Right atrium auricular region (tissue), 2 donors: ENCODE data around the gene DOLPP1. TPM values are rescaled to one million over a fixed set of nuclear protein-coding genes. Genes with fewer than 3 reads are reported as not detected.

Source experiments
- DNase-seq: peaks from one replicate; pipeline ENCODE4 v3.0.0-alpha.2; 2019; ENCODE audit warnings: low spot score
- H3K27ac ChIP-seq, 2 donors: fragments of 200-600 bp; sonication (generic); 1 replicate in 1 of 2; 2 replicates in 1 of 2; pipeline ENCODE4 v1.5.1; 2016 to 2019
- H3K27me3 ChIP-seq, 2 donors: fragments of 200-600 bp; sonication (generic); one replicate each; pipeline versions ENCODE4 v1.5.1 to v1.6.0; 2017 to 2019
- H3K36me3 ChIP-seq: fragments of 200-600 bp; sonication (generic); one replicate; pipeline ENCODE4 v1.5.1; 2016
- H3K4me1 ChIP-seq, 2 donors: fragments of 200-600 bp; sonication (generic); one replicate each; pipeline versions ENCODE4 v1.5.1 to v1.6.0; 2017 to 2019
- H3K4me3 ChIP-seq, 2 donors: fragments of 200-600 bp; sonication (generic); 1 replicate in 1 of 2; 2 replicates in 1 of 2; pipeline ENCODE4 v1.5.1; 2017 to 2019; ENCODE audit warnings: mild to moderate bottlenecking in 1 of 2, moderate library complexity in 1 of 2
- H3K9me3 ChIP-seq, 2 donors: fragments of 200-600 bp; sonication (generic); one replicate each; pipeline ENCODE4 v1.5.1; 2019
- total RNA-seq, 2 donors: library from RNA; depleted of rRNA; stranded (reverse); fragments of >200 nt; gene quantifications; one replicate each; pipeline ENCODE4 v1.1.0, GENCODE V29; 2016
- TF ChIP-seq, protein P1 (sequence below), 2 donors: fragments of 200-600 bp; sonication (generic); IDR thresholded peaks; one replicate each; pipeline ENCODE4 v1.5.1; 2019; ENCODE audit warnings: antibody characterized with exemption in 2 of 2

Gene DOLPP1
- total RNA-seq, 2 donors from 2014 or later, result 4.8 to 5.4 TPM

DNA sequence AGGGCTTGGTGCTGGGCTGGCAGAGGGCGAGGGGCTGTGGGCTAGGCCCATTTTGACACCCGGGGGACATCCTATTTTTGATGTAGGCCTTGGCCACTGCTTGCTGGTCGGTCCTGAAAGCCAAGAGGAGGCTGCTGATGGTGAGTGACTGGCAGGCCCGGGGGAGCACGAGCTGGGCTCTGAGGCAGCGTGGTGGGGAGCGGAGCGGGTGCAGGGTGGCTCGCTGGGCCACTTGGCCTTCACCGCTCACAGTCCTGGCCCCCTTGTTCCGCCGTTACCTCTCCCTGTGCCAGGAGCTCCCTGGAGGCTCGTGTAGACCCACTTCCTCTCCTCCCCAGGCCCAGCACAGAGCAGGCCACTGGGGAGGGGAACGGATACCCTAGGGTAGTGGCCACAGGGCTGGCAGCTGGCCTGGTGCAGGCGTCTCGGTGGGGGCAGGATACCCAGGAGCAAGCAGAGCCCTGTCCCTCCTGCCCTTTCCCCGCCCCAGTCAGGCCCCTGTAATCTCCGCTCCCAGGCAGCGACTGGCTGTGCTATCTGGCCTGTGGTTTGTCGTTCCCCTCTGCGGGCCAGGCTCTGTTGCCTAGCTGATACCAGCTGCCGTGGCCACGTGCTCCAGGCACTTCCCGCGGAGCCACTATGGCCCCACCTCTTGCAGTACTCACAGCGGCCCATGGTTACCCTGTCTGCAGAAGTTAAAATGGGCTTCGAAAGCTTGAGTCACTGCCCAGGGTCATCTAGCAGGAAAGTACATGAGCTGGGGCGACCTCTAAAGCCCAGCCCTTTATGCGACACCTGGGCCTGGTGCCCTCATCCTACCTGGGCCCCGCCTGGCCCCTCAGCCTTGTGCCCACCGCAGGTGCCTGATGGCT, 11.7 kb upstream of the DOLPP1 start:
- no peaks in the 10 kb centered on the region for H3K9me3 ChIP-seq
- peaks cover 0 to 19% of the 10 kb centered on the region in 2 donors for H3K4me1 ChIP-seq
- H3K27ac ChIP-seq, result peak overlapping the region; percentile 67 to 76
- TF ChIP-seq, protein P1, sequence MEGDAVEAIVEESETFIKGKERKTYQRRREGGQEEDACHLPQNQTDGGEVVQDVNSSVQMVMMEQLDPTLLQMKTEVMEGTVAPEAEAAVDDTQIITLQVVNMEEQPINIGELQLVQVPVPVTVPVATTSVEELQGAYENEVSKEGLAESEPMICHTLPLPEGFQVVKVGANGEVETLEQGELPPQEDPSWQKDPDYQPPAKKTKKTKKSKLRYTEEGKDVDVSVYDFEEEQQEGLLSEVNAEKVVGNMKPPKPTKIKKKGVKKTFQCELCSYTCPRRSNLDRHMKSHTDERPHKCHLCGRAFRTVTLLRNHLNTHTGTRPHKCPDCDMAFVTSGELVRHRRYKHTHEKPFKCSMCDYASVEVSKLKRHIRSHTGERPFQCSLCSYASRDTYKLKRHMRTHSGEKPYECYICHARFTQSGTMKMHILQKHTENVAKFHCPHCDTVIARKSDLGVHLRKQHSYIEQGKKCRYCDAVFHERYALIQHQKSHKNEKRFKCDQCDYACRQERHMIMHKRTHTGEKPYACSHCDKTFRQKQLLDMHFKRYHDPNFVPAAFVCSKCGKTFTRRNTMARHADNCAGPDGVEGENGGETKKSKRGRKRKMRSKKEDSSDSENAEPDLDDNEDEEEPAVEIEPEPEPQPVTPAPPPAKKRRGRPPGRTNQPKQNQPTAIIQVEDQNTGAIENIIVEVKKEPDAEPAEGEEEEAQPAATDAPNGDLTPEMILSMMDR (IDR thresholded peaks at IDR 0.05), result peak in 1 of 2 donors; percentile 20
- no peak overlapping the region for H3K4me3 ChIP-seq
- peaks cover 33% of the 10 kb centered on the region for H3K36me3 ChIP-seq
- no peaks in the 10 kb centered on the region for H3K27me3 ChIP-seq
- DNase-seq, result peak; percentile 70

GRCh38 chr9:129069862-129070641, 10.9 kb upstream of the DOLPP1 start:
- DNase-seq, result no peak
- H3K27ac ChIP-seq, result peak overlapping the region; percentile 67 to 76
- H3K36me3 ChIP-seq, result peaks cover 31% of the 10 kb centered on the region
- no peaks in the 10 kb centered on the region for H3K27me3 ChIP-seq
- TF ChIP-seq, protein P1 (IDR thresholded peaks at IDR 0.05), result no peak
- H3K4me3 ChIP-seq, result no peak overlapping the region
- no peaks in the 10 kb centered on the region for H3K9me3 ChIP-seq
- peaks cover 0 to 19% of the 10 kb centered on the region in 2 donors for H3K4me1 ChIP-seq

DNA sequence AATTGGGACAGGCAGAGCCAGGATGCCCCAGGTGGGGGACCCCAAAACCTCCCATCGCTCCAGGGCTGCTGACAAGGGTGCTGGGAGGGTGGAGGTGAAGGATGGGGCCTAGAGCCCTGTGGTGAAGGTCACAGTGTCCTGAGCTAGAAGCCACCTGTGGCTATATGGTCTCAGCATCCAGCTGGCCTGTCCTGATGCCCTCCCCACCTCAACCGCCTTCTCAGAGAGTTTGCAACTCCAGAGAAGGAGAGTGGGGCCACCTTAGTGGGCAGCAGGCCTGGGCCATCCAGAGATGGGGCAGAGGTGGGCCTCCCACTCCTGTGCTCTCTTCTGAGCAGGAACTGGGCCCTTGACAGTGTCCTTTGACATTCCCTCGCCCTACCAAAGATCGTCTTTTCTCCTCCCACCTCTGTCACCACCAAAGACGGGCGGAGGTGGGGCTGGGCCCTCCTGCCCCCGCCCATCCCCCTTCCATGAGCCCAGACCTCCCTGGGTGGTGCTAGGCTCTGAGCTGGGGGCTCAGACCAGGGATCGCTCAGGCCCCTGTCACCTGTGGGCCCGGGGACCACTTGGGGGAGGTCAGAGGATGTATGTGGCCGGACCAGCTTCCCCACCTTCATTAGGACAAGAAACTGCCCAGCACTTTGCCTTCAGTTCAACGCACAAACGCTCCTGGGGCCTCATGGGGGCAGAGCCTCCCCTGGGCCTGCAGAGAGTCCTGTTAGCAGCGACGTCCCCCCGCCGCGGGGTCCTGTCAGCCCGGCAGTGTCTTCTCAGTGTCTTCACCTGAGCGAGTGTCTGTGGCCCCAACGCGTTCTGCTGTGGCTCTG, 10.0 kb upstream of the DOLPP1 start:
- DNase-seq, result no peak

GRCh38 chr9:129071526-129072126, 9.3 kb upstream of the DOLPP1 start:
- no peak overlapping the region for H3K4me3 ChIP-seq
- H3K9me3 ChIP-seq, result no peaks in the 10 kb centered on the region
- TF ChIP-seq, protein P1 (IDR thresholded peaks at IDR 0.05), result no peak
- peaks cover 19% of the 10 kb centered on the region for H3K36me3 ChIP-seq
- H3K27ac ChIP-seq, result no peak overlapping the region
- no peak for DNase-seq
- peaks cover 0 to 19% of the 10 kb centered on the region in 2 donors for H3K4me1 ChIP-seq
- H3K27me3 ChIP-seq, result no peaks in the 10 kb centered on the region

More for the DNA sequence above, 10.0 kb upstream of the DOLPP1 start:
- Histone ChIP-seq H3K27ac (peak overlapping the region in 1 of 2 donors; percentile 7), H3K9me3 (no peaks in the 10 kb centered on the region), H3K4me1 (peaks cover 0 to 19% of the 10 kb centered on the region in 2 donors), H3K36me3 (peaks cover 22% of the 10 kb centered on the region), H3K4me3 (no peak overlapping the region), H3K27me3 (no peaks in the 10 kb centered on the region)
- TF ChIP-seq, protein P1 (IDR thresholded peaks at IDR 0.05), result no peak

GRCh38 chr9:129072171-129072570, 8.7 kb upstream of the DOLPP1 start:
- DNase-seq, result no peak
- H3K27me3 ChIP-seq, result no peaks in the 10 kb centered on the region
- H3K9me3 ChIP-seq, result no peaks in the 10 kb centered on the region
- no peak overlapping the region for H3K4me3 ChIP-seq
- H3K4me1 ChIP-seq, result peaks cover 0 to 19% of the 10 kb centered on the region in 2 donors
- H3K36me3 ChIP-seq, result peaks cover 19% of the 10 kb centered on the region
- H3K27ac ChIP-seq, result no peak overlapping the region
- TF ChIP-seq, protein P1 (IDR thresholded peaks at IDR 0.05), result no peak
